Measurements from ENCODE around the gene PCK1. TPM values are rescaled to one million over a fixed set of nuclear protein-coding genes. Genes with fewer than 3 reads are reported as not detected.

The PCK1 gene
- total RNA-seq, 4 donors from 2014 or later, result 0.10 to 3.2 (median 1.7) TPM

GRCh38 chr20:57527728-57528127 lies 33.2 kb upstream of the PCK1 start:
- no peaks in the 10 kb centered on the region for H3K4me1 ChIP-seq
- no peaks in the 10 kb centered on the region for H3K27me3 ChIP-seq
- no peak for TF ChIP-seq CTCF (IDR thresholded peaks at IDR 0.05 in 4 of 5, conservative IDR thresholded peaks at IDR 0.05 in 1 of 5)
- TF ChIP-seq POLR2A (IDR thresholded peaks at IDR 0.05), result no peak
- H3K36me3 ChIP-seq, result no peaks in the 10 kb centered on the region
- ATAC-seq, result no peak
- H3K9me3 ChIP-seq, result no peaks in the 10 kb centered on the region
- no peak for DNase-seq
- in situ Hi-C loops (cut with MboI; ENCODE audit: low sequenced_read_pairs in 4 of 4) (no loop called here), intact Hi-C loops (cut with DNase I; ENCODE audit: low total_unique reads) (no loop called here)
- H3K4me3 ChIP-seq, result no peak overlapping the region
- H3K27ac ChIP-seq, result no peak overlapping the region

- intact Hi-C loops (cut with DNase I; ENCODE audit: low total_unique reads) (no loop called here), in situ Hi-C loops (cut with MboI; ENCODE audit: low sequenced_read_pairs in 4 of 4) (no loop called here)
Observed at GRCh38 chr20:57528148-57528547, 32.8 kb upstream of the PCK1 start.

GRCh38 chr20:57529160-57529585 lies 31.7 kb upstream of the PCK1 start:
- no peaks in the 10 kb centered on the region for H3K4me1 ChIP-seq
- DNase-seq (no peak), ATAC-seq (no peak)
- in situ Hi-C loops (cut with MboI; ENCODE audit: low sequenced_read_pairs in 4 of 4), result no loop called here
- no peak overlapping the region for H3K27ac ChIP-seq
- no peaks in the 10 kb centered on the region for H3K36me3 ChIP-seq
- H3K4me3 ChIP-seq, result no peak overlapping the region
- H3K27me3 ChIP-seq, result peaks cover 0 to 3% (median 0%) of the 10 kb centered on the region in 3 donors
- no peak for TF ChIP-seq CTCF (IDR thresholded peaks at IDR 0.05 in 4 of 5, conservative IDR thresholded peaks at IDR 0.05 in 1 of 5)
- TF ChIP-seq POLR2A (IDR thresholded peaks at IDR 0.05), result no peak
- no peaks in the 10 kb centered on the region for H3K9me3 ChIP-seq
- intact Hi-C loops (cut with DNase I; ENCODE audit: low total_unique reads), result no loop called here

More at GRCh38 chr20:57528148-57528547, 32.8 kb upstream of the PCK1 start:
- DNase-seq (no peak), ATAC-seq (no peak)
- TF ChIP-seq CTCF (IDR thresholded peaks at IDR 0.05 in 4 of 5, conservative IDR thresholded peaks at IDR 0.05 in 1 of 5) (no peak), POLR2A (IDR thresholded peaks at IDR 0.05) (no peak)
- H3K4me1 ChIP-seq, result no peaks in the 10 kb centered on the region
- no peaks in the 10 kb centered on the region for H3K36me3 ChIP-seq
- no peaks in the 10 kb centered on the region for H3K9me3 ChIP-seq
- H3K27me3 ChIP-seq, result peaks cover 0 to 2% (median 0%) of the 10 kb centered on the region in 3 donors
- H3K4me3 ChIP-seq, result no peak overlapping the region
- no peak overlapping the region for H3K27ac ChIP-seq

GRCh38 chr20:57529810-57530209 lies 31.1 kb upstream of the PCK1 start:
- H3K27me3 ChIP-seq, result peaks cover 0 to 3% (median 0%) of the 10 kb centered on the region in 3 donors
- TF ChIP-seq CTCF (IDR thresholded peaks at IDR 0.05 in 4 of 5, conservative IDR thresholded peaks at IDR 0.05 in 1 of 5) (no peak), POLR2A (IDR thresholded peaks at IDR 0.05) (no peak)
- no peaks in the 10 kb centered on the region for H3K36me3 ChIP-seq
- in situ Hi-C loops (cut with MboI; ENCODE audit: low sequenced_read_pairs in 4 of 4), result no loop called here
- no peak for DNase-seq
- no peak for ATAC-seq
- no peak overlapping the region for H3K27ac ChIP-seq
- no peaks in the 10 kb centered on the region for H3K4me1 ChIP-seq
- no peak overlapping the region for H3K4me3 ChIP-seq
- H3K9me3 ChIP-seq, result no peaks in the 10 kb centered on the region
- intact Hi-C loops (cut with DNase I; ENCODE audit: low total_unique reads), result no loop called here

GRCh38 chr20:57530327-57530981 lies 30.5 kb upstream of the PCK1 start:
- TF ChIP-seq POLR2A (IDR thresholded peaks at IDR 0.05) (no peak), CTCF (IDR thresholded peaks at IDR 0.05 in 4 of 5, conservative IDR thresholded peaks at IDR 0.05 in 1 of 5) (no peak)
- intact Hi-C loops (cut with DNase I; ENCODE audit: low total_unique reads) (no loop called here), in situ Hi-C loops (cut with MboI; ENCODE audit: low sequenced_read_pairs in 4 of 4) (no loop called here)
- no peaks in the 10 kb centered on the region for H3K36me3 ChIP-seq
- ATAC-seq, result no peak
- no peaks in the 10 kb centered on the region for H3K9me3 ChIP-seq
- H3K4me1 ChIP-seq, result no peaks in the 10 kb centered on the region
- DNase-seq, result no peak
- H3K4me3 ChIP-seq, result no peak overlapping the region
- H3K27me3 ChIP-seq, result peaks cover 0 to 3% (median 0%) of the 10 kb centered on the region in 3 donors
- H3K27ac ChIP-seq, result no peak overlapping the region

Data from gastrocnemius medialis (tissue), 4 donors.